PFSK-1 (cell line): ENCODE results near the gene IGSF11.

ENCODE experiments used
- FOXP2 ChIP-seq: optimal IDR thresholded peaks from 2 replicates; pipeline ENCODE3; 2011; ENCODE audit warnings: borderline replicate concordance, control low read depth, inconsistent platforms; ENCODE audit not compliant: insufficient read depth; ENCODE audit errors: extremely low read length, extremely low read depth
- POLR2AphosphoS5 ChIP-seq: IDR thresholded peaks from 2 replicates; pipeline ENCODE4 v1.6.1; 2012; ENCODE audit warnings: low read depth, mild to moderate bottlenecking, control low read depth, low read length, moderate library complexity
- TAF1 ChIP-seq: IDR thresholded peaks from 2 replicates; pipeline ENCODE4 v1.6.1; 2012; ENCODE audit warnings: low read length, control low read depth, borderline replicate concordance; ENCODE audit not compliant: insufficient read depth
- TF ChIP-seq, protein P1 (sequence below), 2 experiments: IDR thresholded peaks; 2 replicates each; pipeline versions ENCODE4 v1.6.1 to v1.8.0; 2011 to 2012; ENCODE audit warnings: low read depth in 2 of 2, low read length in 2 of 2, control low read depth in 1 of 2, inconsistent platforms in 1 of 2, mild to moderate bottlenecking in 1 of 2, moderate library complexity in 1 of 2; ENCODE audit not compliant: insufficient read depth in 1 of 2

DNA sequence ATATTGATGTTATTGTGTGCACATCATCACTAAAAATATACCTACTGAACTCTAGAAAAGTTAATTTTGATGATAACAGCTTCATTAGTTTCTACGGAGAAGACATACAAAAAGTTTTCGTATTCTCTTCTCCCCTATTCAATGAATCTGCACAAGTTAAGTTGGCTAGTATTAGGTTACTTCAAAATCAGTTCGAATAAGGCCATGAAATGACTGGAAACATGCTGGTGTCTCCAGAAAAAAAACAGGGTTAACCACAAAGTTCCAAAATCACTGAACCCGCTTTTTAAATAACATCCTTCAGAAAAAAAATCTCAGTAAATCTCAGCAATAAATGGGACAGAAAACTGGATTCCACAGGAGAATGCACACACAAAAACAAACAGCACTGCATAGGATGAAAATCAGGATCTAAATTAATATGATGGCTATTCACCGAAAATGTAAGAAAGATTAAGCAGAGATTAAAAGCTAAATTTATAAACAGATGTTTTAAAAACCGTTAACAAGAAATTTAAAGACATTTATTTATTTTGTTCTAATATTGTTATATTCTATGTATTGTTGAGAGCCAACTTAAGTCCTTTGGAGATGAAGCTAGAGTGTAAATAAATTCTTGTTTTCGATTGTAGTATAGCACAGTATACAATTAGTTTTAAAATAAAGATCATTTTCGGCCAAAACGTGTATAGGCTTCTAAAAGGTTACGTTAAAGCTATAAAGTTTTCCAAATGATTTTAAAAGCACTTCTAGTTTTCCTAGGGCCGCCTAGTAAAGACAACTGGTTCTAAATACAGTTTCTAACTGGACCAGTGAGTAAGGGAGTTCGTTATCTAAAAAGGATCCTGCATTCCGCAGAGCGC is 1.0 kb downstream of the IGSF11 start:
- TF ChIP-seq POLR2AphosphoS5 = no peak
- TF ChIP-seq FOXP2 = no peak
- no peak for TF ChIP-seq TAF1
- TF ChIP-seq, protein P1, sequence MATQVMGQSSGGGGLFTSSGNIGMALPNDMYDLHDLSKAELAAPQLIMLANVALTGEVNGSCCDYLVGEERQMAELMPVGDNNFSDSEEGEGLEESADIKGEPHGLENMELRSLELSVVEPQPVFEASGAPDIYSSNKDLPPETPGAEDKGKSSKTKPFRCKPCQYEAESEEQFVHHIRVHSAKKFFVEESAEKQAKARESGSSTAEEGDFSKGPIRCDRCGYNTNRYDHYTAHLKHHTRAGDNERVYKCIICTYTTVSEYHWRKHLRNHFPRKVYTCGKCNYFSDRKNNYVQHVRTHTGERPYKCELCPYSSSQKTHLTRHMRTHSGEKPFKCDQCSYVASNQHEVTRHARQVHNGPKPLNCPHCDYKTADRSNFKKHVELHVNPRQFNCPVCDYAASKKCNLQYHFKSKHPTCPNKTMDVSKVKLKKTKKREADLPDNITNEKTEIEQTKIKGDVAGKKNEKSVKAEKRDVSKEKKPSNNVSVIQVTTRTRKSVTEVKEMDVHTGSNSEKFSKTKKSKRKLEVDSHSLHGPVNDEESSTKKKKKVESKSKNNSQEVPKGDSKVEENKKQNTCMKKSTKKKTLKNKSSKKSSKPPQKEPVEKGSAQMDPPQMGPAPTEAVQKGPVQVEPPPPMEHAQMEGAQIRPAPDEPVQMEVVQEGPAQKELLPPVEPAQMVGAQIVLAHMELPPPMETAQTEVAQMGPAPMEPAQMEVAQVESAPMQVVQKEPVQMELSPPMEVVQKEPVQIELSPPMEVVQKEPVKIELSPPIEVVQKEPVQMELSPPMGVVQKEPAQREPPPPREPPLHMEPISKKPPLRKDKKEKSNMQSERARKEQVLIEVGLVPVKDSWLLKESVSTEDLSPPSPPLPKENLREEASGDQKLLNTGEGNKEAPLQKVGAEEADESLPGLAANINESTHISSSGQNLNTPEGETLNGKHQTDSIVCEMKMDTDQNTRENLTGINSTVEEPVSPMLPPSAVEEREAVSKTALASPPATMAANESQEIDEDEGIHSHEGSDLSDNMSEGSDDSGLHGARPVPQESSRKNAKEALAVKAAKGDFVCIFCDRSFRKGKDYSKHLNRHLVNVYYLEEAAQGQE (IDR thresholded peaks at IDR 0.05; ENCODE audit: insufficient read depth in 1 of 2, low read depth in 2 of 2, low read length in 2 of 2) = no peak
